ENCODE results near the gene XXYLT1.

XXYLT1 gene

GRCh38 chr3:195073866-195074860 is 196.8 kb downstream of the XXYLT1 start:
- DNase-seq = no peak

- DNase-seq = no peak
Measured at GRCh38 chr3:195072916-195073564, 197.9 kb downstream of the XXYLT1 start.

- no peak for DNase-seq
Measured at GRCh38 chr3:195071916-195072820, 198.8 kb downstream of the XXYLT1 start.

GRCh38 chr3:195071011-195071728 is 199.8 kb downstream of the XXYLT1 start:
- no peak for DNase-seq

- DNase-seq = no peak
Measured at GRCh38 chr3:195070336-195070735, 200.6 kb downstream of the XXYLT1 start.

- no peak for DNase-seq
Measured at GRCh38 chr3:195069501-195070251, 201.3 kb downstream of the XXYLT1 start.

- no peak for DNase-seq
Measured at GRCh38 chr3:195068084-195069080, 202.6 kb downstream of the XXYLT1 start.

- no peak for DNase-seq
Measured at GRCh38 chr3:195066441-195066841, 204.5 kb downstream of the XXYLT1 start.

- DNase-seq = no peak
Measured at GRCh38 chr3:195065864-195066185, 205.1 kb downstream of the XXYLT1 start.

- no peak for DNase-seq
Measured at GRCh38 chr3:195065142-195065863, 205.7 kb downstream of the XXYLT1 start.

GRCh38 chr3:195064300-195064931 is 206.5 kb downstream of the XXYLT1 start:
- DNase-seq = no peak

- DNase-seq = no peak
Measured at GRCh38 chr3:195063581-195064193, 207.3 kb downstream of the XXYLT1 start.

- no peak for DNase-seq
Measured at GRCh38 chr3:195062866-195063540, 208.0 kb downstream of the XXYLT1 start.

- no peak for DNase-seq
Measured at GRCh38 chr3:195061756-195062655, 209.0 kb downstream of the XXYLT1 start.

GRCh38 chr3:195060531-195061291 is 210.2 kb downstream of the XXYLT1 start:
- no peak for DNase-seq

GRCh38 chr3:195060217-195060481 is 210.8 kb downstream of the XXYLT1 start:
- no peak for DNase-seq

All from activated CD4-positive, alpha-beta T cell treated with anti-CD3 and anti-CD28 coated beads, Interleukin-2, amount 50 U/mL, for 4 hours (primary cell).